Suppressor macrophage (primary cell): ENCODE results near the gene LIN37.
"Not testable (repeated sequence)": the region's sequence is repeated elsewhere in the genome, so short reads cannot be mapped to it uniquely, and the experiment has no call there.

ENCODE experiments used
- DNase-seq, 4 experiments: peaks; one replicate each; pipeline ENCODE4 v3.0.0-alpha.2; 2020 to 2022

Gene LIN37

GRCh38 chr19:35753634-35754369, 5.4 kb downstream of the LIN37 start:
- no peak for DNase-seq

DNA sequence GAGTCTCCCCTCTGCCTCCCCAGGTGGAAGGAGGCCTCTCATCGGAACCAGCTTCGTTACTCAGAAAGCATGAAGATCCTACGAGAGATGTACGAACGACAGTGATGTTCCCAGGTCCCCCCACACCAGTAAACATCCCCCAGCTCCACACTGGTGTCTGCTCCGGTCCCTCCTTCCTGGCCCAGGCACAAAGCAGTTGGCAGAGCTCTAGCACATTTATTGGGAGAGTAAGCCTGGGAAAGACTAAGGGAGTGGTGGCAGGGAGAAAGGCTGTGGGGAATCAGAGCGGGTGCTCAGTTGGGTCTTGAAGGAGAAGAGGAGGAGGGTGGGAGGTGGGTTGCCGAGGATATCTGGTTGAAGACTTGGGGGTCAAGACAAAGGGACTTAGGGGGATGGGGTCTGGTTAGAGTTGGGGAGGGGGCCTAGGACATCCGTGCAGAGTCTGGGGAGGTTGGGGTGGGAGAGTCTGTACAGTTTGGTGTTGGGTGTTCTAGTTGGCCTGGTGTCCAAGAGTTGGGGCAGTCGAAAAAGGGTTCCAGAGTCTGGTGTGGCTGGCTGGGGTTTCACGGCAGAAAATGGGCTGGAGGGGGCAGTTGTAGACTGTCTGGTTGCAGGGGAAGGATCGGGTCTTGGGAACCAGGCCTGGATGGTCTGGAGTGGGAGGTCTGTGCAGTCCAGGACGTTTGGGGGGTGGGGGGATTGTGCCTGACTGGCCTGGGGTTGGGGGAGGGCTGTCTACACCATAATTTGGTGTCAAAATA, 6.2 kb downstream of the LIN37 start:
- no peak for DNase-seq

DNA sequence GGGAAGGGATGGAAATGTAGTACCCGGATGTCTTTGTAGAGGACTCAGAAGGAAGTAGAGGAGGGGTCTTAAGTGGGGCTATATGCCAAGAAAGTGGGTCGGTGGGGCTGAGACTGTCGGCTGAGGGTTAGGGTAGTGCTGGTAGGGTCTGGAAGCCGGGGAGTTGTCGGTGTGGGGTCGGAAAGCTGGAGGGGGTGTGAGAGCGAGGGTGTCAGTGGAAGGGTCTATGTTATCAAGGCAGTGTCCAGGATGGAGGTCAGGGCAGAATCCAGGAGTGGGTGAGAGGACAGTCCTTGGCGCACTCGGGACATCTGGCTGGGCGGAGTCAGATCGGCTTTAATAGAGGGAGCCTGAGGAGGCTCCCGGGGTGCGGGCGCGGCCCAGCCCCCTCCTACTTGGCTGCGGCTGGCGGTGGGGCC, 6.8 kb downstream of the LIN37 start:
- no peak for DNase-seq

DNA sequence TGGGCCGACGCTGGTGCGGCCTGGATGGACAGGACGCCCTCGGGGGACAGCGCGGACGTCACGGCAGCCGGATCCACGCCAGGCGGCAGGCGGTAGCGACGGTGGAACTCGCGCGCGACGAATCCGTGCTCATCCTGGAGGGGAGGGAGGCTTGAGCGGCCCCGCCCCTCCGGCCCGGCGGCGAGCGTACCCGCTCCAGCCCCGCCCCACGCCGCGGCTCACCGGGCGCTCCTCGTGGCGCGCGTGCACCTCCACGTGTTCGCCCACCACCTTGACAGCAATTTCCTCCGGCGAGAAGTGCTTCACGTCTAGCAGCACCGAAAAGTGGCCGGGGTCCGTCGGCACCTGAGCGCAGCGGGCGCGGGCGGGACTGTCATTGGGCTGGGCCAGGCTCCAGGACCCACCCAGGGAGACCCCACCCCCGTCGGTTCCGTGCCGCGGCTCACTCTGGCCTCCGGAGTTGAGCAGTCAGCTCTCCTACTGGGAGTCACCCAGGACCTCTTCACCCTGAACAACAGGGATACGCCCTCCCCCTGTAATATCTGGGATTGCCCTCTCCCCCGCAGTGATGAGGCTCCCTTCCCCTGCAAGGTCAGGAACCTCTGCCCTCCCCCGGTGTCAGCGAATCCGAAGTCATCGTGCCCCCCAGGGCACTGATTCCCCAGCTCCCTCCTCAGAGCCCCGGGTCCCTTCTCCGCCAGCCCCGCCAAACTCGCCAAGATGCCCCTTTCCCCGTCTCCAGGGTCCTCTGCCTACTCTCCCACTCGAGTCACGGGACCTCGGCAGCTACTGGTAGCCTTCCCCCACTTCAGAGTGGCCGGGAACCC, 7.4 kb downstream of the LIN37 start:
- peak in 3 of 4 experiments; percentile 12 to 51 (median 27) for DNase-seq

DNA sequence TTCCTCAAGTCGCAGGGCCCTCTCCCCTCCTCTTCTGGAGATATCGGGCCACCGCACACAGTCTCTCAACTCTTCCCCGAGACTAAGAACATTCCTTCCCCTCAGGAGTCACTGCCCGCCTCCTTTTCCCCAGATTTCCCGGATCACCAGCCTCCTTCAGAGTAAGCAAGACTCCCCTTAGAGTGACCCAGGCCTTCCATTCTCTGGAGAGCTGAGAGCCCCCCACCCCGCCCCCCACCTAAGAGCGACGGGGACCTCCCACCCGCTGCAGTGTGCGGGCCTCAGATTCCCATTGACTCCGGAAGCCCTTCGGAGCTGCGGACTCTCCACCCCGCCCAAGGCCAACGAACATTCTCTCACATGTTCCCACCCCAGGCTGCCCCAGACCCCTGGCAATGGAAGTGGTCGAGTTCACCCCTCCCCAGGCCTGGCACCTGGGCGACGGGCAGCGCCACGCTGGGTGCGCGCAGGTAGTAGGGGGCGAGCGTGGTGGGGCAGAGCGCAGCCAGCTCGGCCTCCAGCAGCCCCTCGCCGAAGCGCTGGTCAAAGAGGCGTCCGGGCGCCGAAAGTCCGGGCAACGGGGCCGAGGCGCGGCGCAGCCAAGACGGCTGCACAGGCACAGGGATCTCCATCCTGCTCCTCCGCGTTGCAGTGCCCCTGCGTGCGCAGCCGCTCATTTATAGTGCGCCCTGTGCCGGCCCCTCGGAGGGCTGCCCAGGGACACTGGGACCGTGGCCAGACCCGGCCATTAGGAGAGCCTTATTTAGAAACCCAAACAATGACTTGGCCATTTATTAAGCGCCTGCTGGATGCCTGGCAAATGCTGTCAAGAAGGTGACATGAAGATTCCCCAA, 8.2 kb downstream of the LIN37 start, which contains the start of gene HSPB6:
Gene HSPB6, minus strand, starts transcription at position 653 of the 854 bp plus-strand sequence. Its CDS starts 21 bp downstream, at position 632.
- DNase-seq, result peak in 2 of 4 experiments; percentile 11 to 20

DNA sequence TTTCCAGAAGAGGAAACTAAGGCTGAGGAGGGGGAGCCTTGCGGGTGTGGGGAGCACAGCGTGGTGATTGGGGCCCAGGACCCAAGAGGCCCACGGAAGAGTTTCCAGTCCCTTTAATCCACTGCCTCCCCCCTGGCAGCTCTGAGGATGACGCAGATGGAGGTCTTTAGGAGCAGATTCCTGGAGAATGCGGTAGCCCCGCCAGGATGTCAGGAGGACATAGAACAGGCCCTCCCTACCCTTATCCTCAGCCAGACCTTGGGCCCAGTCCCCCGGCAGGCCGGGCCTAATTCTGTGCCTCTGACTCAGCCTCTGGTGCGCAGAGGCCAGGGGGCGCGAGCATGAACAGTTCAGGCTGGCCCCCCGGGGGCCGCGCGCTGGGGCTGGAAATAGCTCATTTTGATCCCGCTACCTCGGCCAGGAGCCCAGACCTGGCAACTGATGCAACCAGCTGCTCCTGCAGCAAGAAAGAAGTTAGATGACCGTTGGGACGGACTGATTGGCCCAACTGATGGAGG, 8.9 kb downstream of the LIN37 start:
- DNase-seq, result peak in 3 of 4 experiments; percentile 15 to 44 (median 31)

GRCh38 chr19:35757749-35758608, 9.6 kb downstream of the LIN37 start, which contains the start of gene PROSER3:
TSS of gene PROSER3 (plus strand) at chr19:35758176. CDS start at chr19:35758216, 40 bp downstream.
- peak; percentile 98 to 100 (median 99) for DNase-seq

DNA sequence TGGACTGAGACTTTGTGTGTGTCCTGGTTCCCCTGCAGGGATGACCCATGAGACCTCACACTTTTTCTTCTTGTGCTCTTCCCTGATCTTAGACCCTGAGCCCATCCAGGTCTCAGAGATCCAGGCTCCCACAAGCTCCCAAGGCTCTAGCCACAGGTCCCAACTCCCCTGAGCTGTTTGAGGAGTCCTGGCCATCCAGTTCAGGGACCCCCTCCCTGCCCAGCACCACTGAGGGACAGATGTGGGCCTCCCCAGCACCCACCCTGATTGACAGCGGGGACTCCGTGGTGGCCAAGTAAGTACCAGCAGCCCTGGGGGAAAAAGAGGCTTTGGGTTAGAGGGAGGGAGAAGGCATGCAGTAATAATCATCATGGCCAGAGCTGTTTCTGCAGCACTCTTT, 11.3 kb downstream of the LIN37 start:
- no peak for DNase-seq

GRCh38 chr19:35760711-35761349, 12.5 kb downstream of the LIN37 start:
- DNase-seq, result no peak

- DNase-seq, result no peak
These were observed 16.3 kb downstream of the LIN37 start for GRCh38 chr19:35764432-35765315.

GRCh38 chr19:35766571-35767104, 18.3 kb downstream of the LIN37 start:
- no peak for DNase-seq

- DNase-seq, result no peak
These were observed 19.1 kb downstream of the LIN37 start for GRCh38 chr19:35767288-35768081.

DNA sequence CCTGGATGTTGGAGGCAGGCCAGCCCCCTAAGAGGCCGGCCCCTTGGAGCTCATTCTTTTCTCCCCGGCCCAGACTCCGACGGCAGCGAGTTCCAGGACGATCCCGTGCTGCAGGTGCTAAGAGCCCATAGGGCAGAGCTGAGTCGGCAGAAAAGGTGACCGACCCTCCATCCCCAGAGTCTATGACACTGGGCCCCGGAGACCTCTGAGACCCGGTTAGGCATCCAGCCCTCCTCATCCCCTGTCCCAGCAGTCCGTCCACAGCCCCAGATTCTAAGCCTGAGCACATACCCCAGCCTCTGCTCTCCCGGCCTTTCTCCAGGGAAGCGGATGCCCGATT, 19.7 kb downstream of the LIN37 start:
- DNase-seq, result no peak

GRCh38 chr19:35772362-35772761, 24.0 kb downstream of the LIN37 start:
- not testable (repeated sequence) for DNase-seq

DNA sequence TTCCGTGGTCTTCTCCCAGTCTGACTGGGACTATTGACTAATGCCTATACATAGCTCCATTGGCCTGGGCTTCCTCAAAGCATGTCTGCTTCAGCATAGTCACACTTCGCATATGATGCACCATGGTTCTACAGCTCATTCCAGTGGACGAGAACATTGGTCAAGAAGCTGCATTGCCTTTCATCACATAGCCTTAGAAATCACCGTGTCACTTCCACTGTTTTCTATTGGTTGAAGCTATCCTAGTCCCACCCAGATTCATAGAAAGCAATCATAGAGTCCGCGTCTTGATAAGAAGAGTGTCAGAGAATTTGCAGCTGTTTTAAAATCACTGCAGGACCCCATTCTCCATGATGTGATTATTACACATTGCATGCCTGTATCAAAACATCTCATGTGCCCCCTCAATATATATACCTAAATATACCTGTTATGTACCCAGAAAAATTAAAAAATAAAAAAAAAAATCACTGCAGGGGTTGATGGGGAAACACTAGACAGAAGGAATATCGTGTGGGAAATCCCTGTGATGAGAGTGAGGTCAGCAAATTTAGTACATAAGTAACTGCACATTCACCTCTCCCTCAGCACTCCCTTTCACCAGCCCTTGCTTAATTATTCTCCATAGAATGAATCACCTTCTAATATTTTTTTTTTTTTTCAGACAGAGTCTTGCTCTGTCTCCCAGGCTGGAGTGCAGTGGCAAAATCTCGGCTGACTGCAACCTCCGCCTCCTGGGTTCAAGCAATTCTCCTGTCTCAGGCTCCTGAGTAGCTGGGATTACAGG, 24.8 kb downstream of the LIN37 start:
- DNase-seq, result no peak

- DNase-seq, result no peak
These were observed 26.1 kb downstream of the LIN37 start for GRCh38 chr19:35774274-35775045.

DNA sequence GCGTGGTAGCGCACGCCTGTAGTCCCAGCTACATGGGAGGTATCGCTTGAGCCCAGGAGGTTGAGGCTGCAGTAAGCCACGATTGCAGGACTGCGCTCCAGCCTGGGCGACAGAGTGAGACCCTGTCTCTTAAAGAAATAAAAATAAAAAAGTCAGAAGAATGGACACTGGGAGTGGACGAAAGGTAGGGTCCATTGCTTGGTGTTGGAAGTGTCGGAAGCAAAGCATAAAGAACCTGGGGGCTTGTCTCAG, 26.6 kb downstream of the LIN37 start:
- no peak for DNase-seq
